Glutamatergic neuron (in vitro differentiated cells): ENCODE data around the gene LTBR. TPM values are rescaled to one million over a fixed set of nuclear protein-coding genes. Genes with fewer than 3 reads are reported as not detected.

Experiments
- DNase-seq: peaks from one replicate; pipeline ENCODE4 v3.0.0; 2022
- H3K27ac Mint-ChIP-seq: one replicate; pipeline ENCODE4 v1.8.0; 2020; ENCODE audit warnings: mild to moderate bottlenecking, mixed read lengths, inconsistent platforms; ENCODE audit not compliant: unreplicated experiment
- H3K27me3 Mint-ChIP-seq: one replicate; pipeline ENCODE4 v1.8.0; 2020; ENCODE audit warnings: mild to moderate bottlenecking, moderate library complexity, mixed read lengths, inconsistent platforms; ENCODE audit not compliant: unreplicated experiment
- H3K36me3 Mint-ChIP-seq: one replicate; pipeline ENCODE4 v1.8.0; 2020; ENCODE audit warnings: mild to moderate bottlenecking, mixed read lengths, inconsistent platforms; ENCODE audit not compliant: unreplicated experiment
- H3K4me1 Mint-ChIP-seq: one replicate; pipeline ENCODE4 v1.8.0; 2020; ENCODE audit warnings: mild to moderate bottlenecking, low read depth, mixed read lengths, inconsistent platforms; ENCODE audit not compliant: unreplicated experiment
- H3K4me3 Mint-ChIP-seq: one replicate; pipeline ENCODE4 v1.8.0; 2020; ENCODE audit warnings: mild to moderate bottlenecking, mixed read lengths, inconsistent platforms; ENCODE audit not compliant: unreplicated experiment
- H3K9me3 Mint-ChIP-seq: one replicate; pipeline ENCODE4 v1.8.0; 2020; ENCODE audit warnings: mild to moderate bottlenecking, moderate library complexity, mixed read lengths, inconsistent platforms; ENCODE audit not compliant: unreplicated experiment
- total RNA-seq: library from RNA; stranded (reverse); fragmentation: NEBNext Ultra II Directional; extraction: Animal tissue kit (Norgen Biotek cat#: 25700); gene quantifications from one replicate; pipeline ENCODE4 v1.2.1, GENCODE V29; 2021; ENCODE audit not compliant: unreplicated experiment
- TF ChIP-seq, protein P1 (sequence below): fragments of 200-600 bp; sonication (generic); IDR thresholded peaks from one replicate; pipeline ENCODE4 v1.5.0; 2021; ENCODE audit not compliant: partially characterized antibody, unreplicated experiment

Gene LTBR
- total RNA-seq, 1 donor from 2014 or later = not detected

- no peak for DNase-seq
- no peak overlapping the region for H3K4me3 Mint-ChIP-seq
- H3K4me1 Mint-ChIP-seq = no peaks in the 10 kb centered on the region
- no peaks in the 10 kb centered on the region for H3K9me3 Mint-ChIP-seq
- H3K27me3 Mint-ChIP-seq = peaks cover 3% of the 10 kb centered on the region
- H3K36me3 Mint-ChIP-seq = peaks cover 7% of the 10 kb centered on the region
- TF ChIP-seq, protein P1, sequence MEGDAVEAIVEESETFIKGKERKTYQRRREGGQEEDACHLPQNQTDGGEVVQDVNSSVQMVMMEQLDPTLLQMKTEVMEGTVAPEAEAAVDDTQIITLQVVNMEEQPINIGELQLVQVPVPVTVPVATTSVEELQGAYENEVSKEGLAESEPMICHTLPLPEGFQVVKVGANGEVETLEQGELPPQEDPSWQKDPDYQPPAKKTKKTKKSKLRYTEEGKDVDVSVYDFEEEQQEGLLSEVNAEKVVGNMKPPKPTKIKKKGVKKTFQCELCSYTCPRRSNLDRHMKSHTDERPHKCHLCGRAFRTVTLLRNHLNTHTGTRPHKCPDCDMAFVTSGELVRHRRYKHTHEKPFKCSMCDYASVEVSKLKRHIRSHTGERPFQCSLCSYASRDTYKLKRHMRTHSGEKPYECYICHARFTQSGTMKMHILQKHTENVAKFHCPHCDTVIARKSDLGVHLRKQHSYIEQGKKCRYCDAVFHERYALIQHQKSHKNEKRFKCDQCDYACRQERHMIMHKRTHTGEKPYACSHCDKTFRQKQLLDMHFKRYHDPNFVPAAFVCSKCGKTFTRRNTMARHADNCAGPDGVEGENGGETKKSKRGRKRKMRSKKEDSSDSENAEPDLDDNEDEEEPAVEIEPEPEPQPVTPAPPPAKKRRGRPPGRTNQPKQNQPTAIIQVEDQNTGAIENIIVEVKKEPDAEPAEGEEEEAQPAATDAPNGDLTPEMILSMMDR = no peak
- H3K27ac Mint-ChIP-seq = no peak overlapping the region
These were observed 36.4 kb downstream of the LTBR start for GRCh38 chr12:6420364-6420763.

DNA sequence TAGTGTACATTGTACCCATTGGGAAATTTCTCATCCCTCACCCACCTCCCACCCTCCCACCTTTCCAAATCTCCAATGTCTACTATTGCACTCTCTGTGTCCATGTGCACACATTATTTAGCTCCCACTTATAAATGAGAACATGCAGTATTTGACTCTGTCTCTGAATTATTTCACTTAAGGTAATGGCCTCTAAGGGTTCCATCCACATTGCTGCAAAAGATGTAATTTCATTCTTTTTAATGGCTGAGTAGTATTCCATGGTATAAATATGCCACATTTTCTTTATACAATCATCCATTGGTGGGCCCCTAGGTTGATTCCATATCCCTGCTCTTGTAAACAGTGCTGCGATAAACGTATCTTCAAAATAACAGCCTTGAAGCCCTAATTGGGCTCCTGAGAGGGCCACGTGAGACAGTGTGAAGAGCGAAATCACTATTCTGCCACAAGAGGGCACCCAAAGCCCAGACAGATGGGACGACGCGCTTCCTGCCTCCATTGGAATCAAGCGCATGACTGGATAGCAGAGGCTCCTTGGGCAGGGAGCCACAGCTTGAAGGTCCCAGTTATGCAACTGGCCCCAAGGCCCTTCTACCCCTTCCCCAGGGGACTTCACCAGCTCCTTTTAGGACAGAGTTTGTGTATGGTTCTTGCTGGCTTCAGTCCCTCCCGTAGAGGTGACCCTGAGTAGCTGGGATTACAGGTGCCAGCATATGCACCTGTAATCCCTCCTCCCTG is 39.5 kb downstream of the LTBR start:
- Mint-ChIP-seq H3K9me3 (no peaks in the 10 kb centered on the region), H3K27me3 (peaks cover 3% of the 10 kb centered on the region), H3K4me1 (no peaks in the 10 kb centered on the region), H3K36me3 (no peaks in the 10 kb centered on the region), H3K27ac (no peak overlapping the region), H3K4me3 (peak overlapping the region; percentile 65)
- TF ChIP-seq, protein P1 = peak; percentile 83
- peak; percentile 69 for DNase-seq

DNA sequence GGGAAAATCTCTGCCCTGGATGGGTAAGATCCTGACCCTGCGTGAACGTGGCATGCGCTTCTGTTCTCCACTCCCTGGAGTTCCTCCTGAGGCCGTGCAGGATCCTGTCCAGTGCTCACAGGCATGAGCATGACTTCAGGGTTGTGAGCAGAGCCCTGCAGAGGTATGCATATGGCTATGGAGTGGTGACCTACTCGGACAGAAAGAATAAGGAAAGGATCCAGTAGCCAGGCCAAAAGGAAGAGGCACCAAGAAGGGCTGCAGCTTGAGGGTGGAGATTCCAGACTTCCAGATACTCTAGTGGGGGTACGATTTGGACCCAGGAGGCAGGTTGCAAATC is 40.0 kb downstream of the LTBR start:
- H3K4me3 Mint-ChIP-seq = peak overlapping the region; percentile 65
- no peak overlapping the region for H3K27ac Mint-ChIP-seq
- no peaks in the 10 kb centered on the region for H3K4me1 Mint-ChIP-seq
- H3K9me3 Mint-ChIP-seq = no peaks in the 10 kb centered on the region
- DNase-seq = no peak
- TF ChIP-seq, protein P1 = no peak
- no peaks in the 10 kb centered on the region for H3K36me3 Mint-ChIP-seq
- peaks cover 3% of the 10 kb centered on the region for H3K27me3 Mint-ChIP-seq

DNA sequence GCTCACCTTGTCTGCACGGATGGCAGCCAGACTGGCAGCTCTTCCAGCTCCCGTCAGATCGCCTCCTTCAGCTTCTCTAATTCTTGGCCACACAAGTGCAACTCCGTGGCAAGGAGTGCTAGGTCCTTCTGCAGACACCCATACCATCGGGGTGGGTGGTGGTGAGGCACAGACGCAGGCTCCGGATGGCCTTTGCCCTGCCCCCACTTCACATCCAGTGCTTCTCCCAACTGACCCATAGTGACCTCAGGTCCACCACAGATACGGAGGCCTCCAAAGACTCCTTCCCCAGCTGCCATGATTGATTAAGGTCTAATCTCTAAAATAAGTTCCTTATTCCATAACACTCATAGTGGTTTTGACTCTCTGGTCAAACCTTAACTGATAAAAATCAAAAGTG is 40.9 kb downstream of the LTBR start:
- no peak for DNase-seq
- Mint-ChIP-seq H3K27ac (no peak overlapping the region), H3K4me3 (no peak overlapping the region), H3K4me1 (peaks cover under 1% of the 10 kb centered on the region), H3K9me3 (no peaks in the 10 kb centered on the region), H3K27me3 (peaks cover 3% of the 10 kb centered on the region), H3K36me3 (no peaks in the 10 kb centered on the region)
- TF ChIP-seq, protein P1 = no peak
